SK-N-SH (cell line): Measurements from ENCODE around the gene TCN2. TPM values are rescaled to one million over a fixed set of nuclear protein-coding genes. Genes with fewer than 3 reads are reported as not detected.
A peak's percentile ranks its signal among the peaks of the same experiment; 100 is the strongest.

Experiments used
- CTCF ChIA-PET: fragments of 300-600, 350-600 bp; formaldehyde crosslinking; extraction: SDS; loops from one replicate; lab custom pipeline; 2021; lab: Yijun Ruan, JAX
- POLR2A ChIA-PET: fragments of 350-600 bp; sonication (Branson Sonifier 250); formaldehyde crosslinking; extraction: SDS; loops from one replicate; lab custom pipeline; 2020; ENCODE audit warnings: antibody characterized with exemption, inconsistent platforms; lab: Yijun Ruan, JAX
- DNase-seq: peaks from one replicate; pipeline ENCODE4 v3.0.0; 2012
- H2AFZ ChIP-seq: fragments of 200-600 bp; sonication (generic); 2 replicates; pipeline ENCODE4 v1.8.1; 2016; ENCODE audit warnings: antibody characterized with exemption, mild to moderate bottlenecking, low read depth
- H3F3A ChIP-seq: fragments of 200-600 bp; sonication (generic); replicated peaks from 2 replicates; pipeline ENCODE3; 2016; ENCODE audit warnings: antibody characterized with exemption, mild to moderate bottlenecking; ENCODE audit not compliant: insufficient read depth
- H3K27ac ChIP-seq, 2 experiments: fragments of 200-500 bp in 1 of 2; fragments of 200-600 bp in 1 of 2; sonication (Bioruptor generic) in 1 of 2; sonication (generic), shearing (Covaris generic) in 1 of 2; 2 replicates each; pipeline versions ENCODE4 v1.5.1 to v1.6.1; 2014 to 2016; ENCODE audit warnings: low read depth in 2 of 2, inconsistent platforms in 1 of 2, low read length in 1 of 2, mild to moderate bottlenecking in 1 of 2, mixed read lengths in 1 of 2
- H3K27me3 ChIP-seq: fragments of 200-600 bp; sonication (generic), shearing (Covaris generic); 2 replicates; pipeline ENCODE4 v1.6.1; 2016; ENCODE audit warnings: mixed run types; ENCODE audit not compliant: insufficient read depth
- H3K36me3 ChIP-seq, 2 experiments: fragments of 200-500 bp in 1 of 2; fragments of 200-600 bp in 1 of 2; sonication (Bioruptor generic) in 1 of 2; sonication (generic) in 1 of 2; replicated peaks in 1 of 2; 2 replicates each; pipeline versions ENCODE3 to v1.5.1; 2014 to 2016; ENCODE audit warnings: low read length in 1 of 2, mild to moderate bottlenecking in 1 of 2; ENCODE audit not compliant: insufficient read depth in 2 of 2, control insufficient read depth in 1 of 2
- H3K4me1 ChIP-seq, 2 experiments: fragments of 200-500 bp in 1 of 2; fragments of 200-600 bp in 1 of 2; sonication (Bioruptor generic) in 1 of 2; sonication (generic), shearing (Covaris generic) in 1 of 2; 2 replicates each; pipeline versions ENCODE4 v1.5.1 to v1.6.1; 2014 to 2016; ENCODE audit warnings: low read depth in 1 of 2, low read length in 1 of 2, mixed run types in 1 of 2; ENCODE audit not compliant: insufficient read depth in 2 of 2, control insufficient read depth in 1 of 2
- H3K4me2 ChIP-seq: fragments of 200-600 bp; sonication (generic), shearing (Covaris generic); 2 replicates; pipeline ENCODE4 v1.6.1; 2017; ENCODE audit warnings: mixed run types
- H3K4me3 ChIP-seq, 2 experiments: fragments of 200-500 bp in 1 of 2; fragments of 200-600 bp in 1 of 2; sonication (Bioruptor generic) in 1 of 2; sonication (generic), shearing (Covaris generic) in 1 of 2; 2 replicates each; pipeline versions ENCODE4 v1.5.1 to v1.8.1; 2014 to 2016; ENCODE audit warnings: low read depth in 2 of 2, inconsistent platforms in 1 of 2, low read length in 1 of 2, mild to moderate bottlenecking in 1 of 2, mixed read lengths in 1 of 2, moderate library complexity in 1 of 2
- H3K79me2 ChIP-seq: fragments of 200-600 bp; sonication (generic); 2 replicates; pipeline ENCODE4 v1.8.1; 2017; ENCODE audit warnings: mild to moderate bottlenecking; ENCODE audit not compliant: insufficient read depth
- H3K9ac ChIP-seq: fragments of 200-600 bp; sonication (generic); 2 replicates; pipeline ENCODE4 v1.6.1; 2017; ENCODE audit warnings: mixed run types
- H3K9me2 ChIP-seq: fragments of 200-600 bp; sonication (generic); 2 replicates; pipeline ENCODE4 v1.6.1; 2017; ENCODE audit warnings: mixed run types
- H3K9me3 ChIP-seq: fragments of 200-600 bp; sonication (generic); 2 replicates; pipeline ENCODE4 v1.6.1; 2017; ENCODE audit warnings: mixed run types, mild to moderate bottlenecking, moderate library complexity
- H4K20me1 ChIP-seq: fragments of 200-600 bp; sonication (generic); 2 replicates; pipeline ENCODE4 v1.6.1; 2017; ENCODE audit warnings: mild to moderate bottlenecking, mixed run types; ENCODE audit not compliant: insufficient read depth
- ELF1 ChIP-seq: IDR thresholded peaks from 2 replicates; pipeline ENCODE4 v1.4.0; 2012
- FOSL2 ChIP-seq: IDR thresholded peaks from 2 replicates; pipeline ENCODE4 v1.4.0; 2012; ENCODE audit warnings: low read depth, mild to moderate bottlenecking, moderate library complexity, borderline replicate concordance
- FOXJ3 ChIP-seq: sonication (generic); formaldehyde crosslinking; IDR thresholded peaks from 2 replicates; pipeline ENCODE4 v1.5.1; 2020; ENCODE audit warnings: mild to moderate bottlenecking, missing genetic modification reagents
- FOXM1 ChIP-seq: IDR thresholded peaks from 2 replicates; pipeline ENCODE4 v1.4.0; 2012; ENCODE audit warnings: low read depth, mild to moderate bottlenecking
- GABPA ChIP-seq: IDR thresholded peaks from 2 replicates; pipeline ENCODE4 v1.4.0; 2012; ENCODE audit warnings: low read depth, mild to moderate bottlenecking
- GATA2 ChIP-seq: sonication (generic); formaldehyde crosslinking; IDR thresholded peaks from 2 replicates; pipeline ENCODE4 v1.5.0; 2020; ENCODE audit warnings: mild to moderate bottlenecking, missing genetic modification reagents
- JUND ChIP-seq: IDR thresholded peaks from 2 replicates; pipeline ENCODE4 v1.4.0; 2012
- MXI1 ChIP-seq: IDR thresholded peaks from 2 replicates; pipeline ENCODE4 v1.6.1; 2012; ENCODE audit warnings: mild to moderate bottlenecking, low read depth, low read length, improper control_type of control experiment
- NRF1 ChIP-seq: IDR thresholded peaks from 2 replicates; pipeline ENCODE4 v1.6.1; 2012; ENCODE audit warnings: low read depth, mild to moderate bottlenecking, low read length
- PBX3 ChIP-seq: IDR thresholded peaks from 2 replicates; pipeline ENCODE4; 2012
- POLR2AphosphoS5 ChIP-seq: IDR thresholded peaks from 2 replicates; pipeline ENCODE4 v1.6.1; 2012; ENCODE audit warnings: low read depth, low read length
- RAD21 ChIP-seq: IDR thresholded peaks from 2 replicates; pipeline ENCODE4 v1.6.1; 2012; ENCODE audit warnings: mild to moderate bottlenecking, low read length
- RCOR1 ChIP-seq: fragments of 150-350 bp; IDR thresholded peaks from 2 replicates; pipeline ENCODE4 v1.6.1; 2017; ENCODE audit warnings: antibody characterized with exemption, low read length
- REST ChIP-seq: IDR thresholded peaks from 2 replicates; pipeline ENCODE4 v1.6.1; 2012; ENCODE audit warnings: mild to moderate bottlenecking, low read depth, low read length, moderate library complexity
- RFX5 ChIP-seq: IDR thresholded peaks from 2 replicates; pipeline ENCODE4 v1.6.1; 2012; ENCODE audit warnings: mild to moderate bottlenecking, improper control_type of control experiment, low read length
- RXRA ChIP-seq: IDR thresholded peaks from 2 replicates; pipeline ENCODE4 v1.4.0; 2012; ENCODE audit warnings: low read depth, mild to moderate bottlenecking, borderline replicate concordance
- SIN3A ChIP-seq: IDR thresholded peaks from 2 replicates; pipeline ENCODE4 v1.6.1; 2012; ENCODE audit warnings: low read depth, mild to moderate bottlenecking, low read length, moderate library complexity, borderline replicate concordance
- SMC3 ChIP-seq: IDR thresholded peaks from 2 replicates; pipeline ENCODE4 v1.6.1; 2012; ENCODE audit warnings: low read depth, low read length, improper control_type of control experiment
- TAF1 ChIP-seq: IDR thresholded peaks from 2 replicates; pipeline ENCODE4 v1.6.1; 2012; ENCODE audit warnings: low read depth, mild to moderate bottlenecking, low read length, moderate library complexity, borderline replicate concordance
- TCF12 ChIP-seq: IDR thresholded peaks from 2 replicates; pipeline ENCODE4 v1.4.0; 2012
- TEAD4 ChIP-seq: IDR thresholded peaks from 2 replicates; pipeline ENCODE4 v1.4.0; 2012; ENCODE audit warnings: mild to moderate bottlenecking, borderline replicate concordance; ENCODE audit not compliant: insufficient read depth
- USF1 ChIP-seq: IDR thresholded peaks from 2 replicates; pipeline ENCODE4 v1.4.0; 2012; ENCODE audit warnings: low read depth, borderline replicate concordance
- WGBS: methylation state at CpG from one replicate; pipeline ENCODE4 v1.1.6; 2017; ENCODE audit warnings: low lambda C conversion rate; 5-methylcytosine and 5-hydroxymethylcytosine counted together
- polyA plus RNA-seq, 3 experiments: library from polyadenylated mRNA; depleted of rRNA; stranded (reverse); fragments of >200 nt; gene quantifications; 2 replicates each; pipeline ENCODE4 v1.2.3, GENCODE V29; 2012
- TF ChIP-seq, protein P1 (sequence below): fragments of 200-600 bp; sonication (generic); IDR thresholded peaks from 2 replicates; pipeline ENCODE4 v1.6.1; 2017; ENCODE audit warnings: antibody characterized with exemption, mild to moderate bottlenecking, moderate library complexity
- TF ChIP-seq, protein P2 (sequence below): IDR thresholded peaks from 2 replicates; pipeline ENCODE4 v1.4.0; 2012; ENCODE audit warnings: low read depth
- TF ChIP-seq, protein P3 (sequence below): fragments of 150-350 bp; IDR thresholded peaks from 2 replicates; pipeline ENCODE4 v1.6.1; 2016; ENCODE audit warnings: mild to moderate bottlenecking, low read depth, low read length

The TCN2 gene
- polyA plus RNA-seq, 1 of the 3 experiments (the other 2 are of a cell fraction), result 4.1 TPM

- peak; percentile 84 for DNase-seq
- 0 out of 2 replicates have a peak, but pooled peaks cover 2% of the 10 kb centered on the region for H4K20me1 ChIP-seq
- peak overlapping the region; percentile 60 for H3K4me2 ChIP-seq
- no peaks in the 10 kb centered on the region for H3K9me3 ChIP-seq
- peaks cover 0 to 41% of the 10 kb centered on the region in 2 experiments for H3K36me3 ChIP-seq
- no peaks in the 10 kb centered on the region for H3K27me3 ChIP-seq
- ChIA-PET POLR2A (interaction anchor here (0.6 to 1.2 kb wide), 4 partner anchors 10 to 60 kb away, joined by 3 to 5 read pairs (median 3); partner anchors contain the start of genes PES1 and SLC35E4), CTCF (interaction anchor here (0.6 to 0.9 kb wide), 5 partner anchors 10 to 184 kb away, joined by 3 to 5 read pairs (median 4); no protein-coding TSS in a partner anchor)
- no peaks in the 10 kb centered on the region for H3K9me2 ChIP-seq
- H3K79me2 ChIP-seq, result no peaks in the 10 kb centered on the region
- H3K4me1 ChIP-seq, result peaks cover 10 to 27% of the 10 kb centered on the region in 2 experiments; a peak in 2 of 4 replicates
- peak overlapping the region; percentile 60 to 70; a peak in 3 of 4 replicates for H3K27ac ChIP-seq
- H3F3A ChIP-seq, result peaks cover 7% of the 10 kb centered on the region
- WGBS, result 17% methylated on average over 7 of the region's 12 CpGs
- no peak overlapping the region for H3K4me3 ChIP-seq
- H3K9ac ChIP-seq, result no peak overlapping the region
- H2AFZ ChIP-seq, result no peak overlapping the region
- TF ChIP-seq, protein P1, sequence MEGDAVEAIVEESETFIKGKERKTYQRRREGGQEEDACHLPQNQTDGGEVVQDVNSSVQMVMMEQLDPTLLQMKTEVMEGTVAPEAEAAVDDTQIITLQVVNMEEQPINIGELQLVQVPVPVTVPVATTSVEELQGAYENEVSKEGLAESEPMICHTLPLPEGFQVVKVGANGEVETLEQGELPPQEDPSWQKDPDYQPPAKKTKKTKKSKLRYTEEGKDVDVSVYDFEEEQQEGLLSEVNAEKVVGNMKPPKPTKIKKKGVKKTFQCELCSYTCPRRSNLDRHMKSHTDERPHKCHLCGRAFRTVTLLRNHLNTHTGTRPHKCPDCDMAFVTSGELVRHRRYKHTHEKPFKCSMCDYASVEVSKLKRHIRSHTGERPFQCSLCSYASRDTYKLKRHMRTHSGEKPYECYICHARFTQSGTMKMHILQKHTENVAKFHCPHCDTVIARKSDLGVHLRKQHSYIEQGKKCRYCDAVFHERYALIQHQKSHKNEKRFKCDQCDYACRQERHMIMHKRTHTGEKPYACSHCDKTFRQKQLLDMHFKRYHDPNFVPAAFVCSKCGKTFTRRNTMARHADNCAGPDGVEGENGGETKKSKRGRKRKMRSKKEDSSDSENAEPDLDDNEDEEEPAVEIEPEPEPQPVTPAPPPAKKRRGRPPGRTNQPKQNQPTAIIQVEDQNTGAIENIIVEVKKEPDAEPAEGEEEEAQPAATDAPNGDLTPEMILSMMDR, result no peak; the same call in 1 of the 2 replicates
- TF ChIP-seq, protein P2, sequence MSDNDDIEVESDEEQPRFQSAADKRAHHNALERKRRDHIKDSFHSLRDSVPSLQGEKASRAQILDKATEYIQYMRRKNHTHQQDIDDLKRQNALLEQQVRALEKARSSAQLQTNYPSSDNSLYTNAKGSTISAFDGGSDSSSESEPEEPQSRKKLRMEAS, result peak; percentile 67; the same call in 1 of the 2 replicates
- TF ChIP-seq PBX3, result peak; percentile 74
- TF ChIP-seq GABPA, result no peak
- TF ChIP-seq FOSL2, result peak; percentile 70
- TF ChIP-seq REST, result peak; percentile 22; the same call in 1 of the 2 replicates
- TF ChIP-seq TCF12, result peak; percentile 94
- TF ChIP-seq, protein P3, sequence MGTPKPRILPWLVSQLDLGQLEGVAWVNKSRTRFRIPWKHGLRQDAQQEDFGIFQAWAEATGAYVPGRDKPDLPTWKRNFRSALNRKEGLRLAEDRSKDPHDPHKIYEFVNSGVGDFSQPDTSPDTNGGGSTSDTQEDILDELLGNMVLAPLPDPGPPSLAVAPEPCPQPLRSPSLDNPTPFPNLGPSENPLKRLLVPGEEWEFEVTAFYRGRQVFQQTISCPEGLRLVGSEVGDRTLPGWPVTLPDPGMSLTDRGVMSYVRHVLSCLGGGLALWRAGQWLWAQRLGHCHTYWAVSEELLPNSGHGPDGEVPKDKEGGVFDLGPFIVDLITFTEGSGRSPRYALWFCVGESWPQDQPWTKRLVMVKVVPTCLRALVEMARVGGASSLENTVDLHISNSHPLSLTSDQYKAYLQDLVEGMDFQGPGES, result no peak
- TF ChIP-seq FOXM1, result no peak
- no peak for TF ChIP-seq NRF1
- no peak for TF ChIP-seq TAF1
- 0 out of 2 replicates have a peak, but pooled peaks have one; percentile 29 for TF ChIP-seq POLR2AphosphoS5
- no peak for TF ChIP-seq RFX5
- peak; percentile 69 for TF ChIP-seq MXI1
- TF ChIP-seq FOXJ3 (CRISPR knock-in tag), result no peak; the same call in 1 of the 2 replicates
- peak; percentile 86 for TF ChIP-seq GATA2
- TF ChIP-seq RAD21, result peak; percentile 13
- no peak for TF ChIP-seq USF1
- no peak; the same call in 1 of the 2 replicates for TF ChIP-seq RXRA
- peak; percentile 69; the same call in 1 of the 2 replicates for TF ChIP-seq JUND
- TF ChIP-seq RCOR1, result peak; percentile 78
- TF ChIP-seq ELF1, result peak; percentile 61
- TF ChIP-seq SIN3A, result peak; percentile 73; the same call in 1 of the 2 replicates
- TF ChIP-seq TEAD4, result peak; percentile 92
- no peak for TF ChIP-seq SMC3
Measured at GRCh38 chr22:30574997-30575671, 31.8 kb upstream of the TCN2 start.
